GM23338 (cell line): ENCODE data around the gene SCGB3A1. TPM values are rescaled to one million over a fixed set of nuclear protein-coding genes. Genes with fewer than 3 reads are reported as not detected.
A peak's percentile ranks its signal among the peaks of the same experiment; 100 is the strongest.

Experiments used
- ATAC-seq: fragments of 200-7000 bp; cut with Tn5 transposase; 3 replicates; pipeline ENCODE4 v1.9.1; 2020
- DNase-seq: peaks from one replicate; pipeline ENCODE4 v3.0.0-alpha.2; 2015; ENCODE audit warnings: low spot score
- H2AFZ ChIP-seq: fragments of 200-600 bp; sonication (generic); 2 replicates; pipeline ENCODE4 v1.8.0; 2016; ENCODE audit warnings: antibody characterized with exemption, mild to moderate bottlenecking, moderate library complexity
- H3F3A ChIP-seq: fragments of 200-600 bp; sonication (generic); replicated peaks from 2 replicates; pipeline ENCODE4 v1.8.0; 2017; ENCODE audit warnings: antibody characterized with exemption, mixed run types, low read depth
- H3K27ac ChIP-seq: fragments of 200-600 bp; sonication (generic); 2 replicates; pipeline ENCODE4 v1.6.1; 2016; ENCODE audit warnings: low read depth
- H3K27me3 ChIP-seq: fragments of 200-600 bp; sonication (generic); 2 replicates; pipeline ENCODE4 v1.8.0; 2016; ENCODE audit warnings: mild to moderate bottlenecking, mixed run types, moderate library complexity; ENCODE audit not compliant: insufficient read depth
- H3K36me3 ChIP-seq: fragments of 200-600 bp; sonication (generic); 2 replicates; pipeline ENCODE4 v1.8.0; 2016; ENCODE audit warnings: mild to moderate bottlenecking; ENCODE audit not compliant: insufficient read depth
- H3K4me1 ChIP-seq: fragments of 200-600 bp; sonication (generic); 2 replicates; pipeline ENCODE4 v1.8.0; 2016; ENCODE audit warnings: mild to moderate bottlenecking, moderate library complexity; ENCODE audit not compliant: insufficient read depth
- H3K4me2 ChIP-seq: fragments of 200-600 bp; sonication (generic); 2 replicates; pipeline ENCODE4 v1.7.1; 2017; ENCODE audit warnings: mixed run types
- H3K4me3 ChIP-seq: fragments of 200-600 bp; sonication (generic); 2 replicates; pipeline ENCODE4 v1.6.1; 2016; ENCODE audit warnings: mixed run types
- H3K79me2 ChIP-seq: fragments of 200-600 bp; sonication (generic); replicated peaks from 2 replicates; pipeline ENCODE4 v1.8.0; 2017; ENCODE audit warnings: mild to moderate bottlenecking; ENCODE audit not compliant: insufficient read depth
- H3K9me2 ChIP-seq: fragments of 200-600 bp; sonication (generic); 2 replicates; pipeline ENCODE4 v1.8.0; 2017; ENCODE audit not compliant: insufficient read depth
- H4K20me1 ChIP-seq: fragments of 200-600 bp; sonication (generic); replicated peaks from 2 replicates; pipeline ENCODE4 v1.8.0; 2017; ENCODE audit warnings: mild to moderate bottlenecking; ENCODE audit not compliant: insufficient read depth
- H3K27ac Mint-ChIP-seq: 2 replicates; pipeline ENCODE4 v1.8.0; 2020; ENCODE audit warnings: inconsistent platforms, mild to moderate bottlenecking, moderate library complexity, mixed read lengths
- H3K27me3 Mint-ChIP-seq: 3 replicates; pipeline ENCODE4 v1.8.0; 2022; ENCODE audit warnings: low read depth, mild to moderate bottlenecking, moderate library complexity, mixed read lengths, inconsistent platforms; ENCODE audit not compliant: insufficient read depth, poor library complexity
- H3K36me3 Mint-ChIP-seq: 3 replicates; pipeline ENCODE4 v1.8.0; 2021; ENCODE audit warnings: low read depth, mild to moderate bottlenecking, inconsistent platforms, moderate library complexity, mixed read lengths
- H3K4me1 Mint-ChIP-seq: 3 replicates; pipeline ENCODE4 v1.8.0; 2020; ENCODE audit warnings: mild to moderate bottlenecking, inconsistent platforms, mixed read lengths
- H3K4me3 Mint-ChIP-seq: 3 replicates; pipeline ENCODE4 v1.8.0; 2021; ENCODE audit warnings: moderate library complexity, mild to moderate bottlenecking, inconsistent platforms, mixed read lengths
- H3K9me3 Mint-ChIP-seq: 3 replicates; pipeline ENCODE4 v1.8.0; 2020; ENCODE audit warnings: moderate library complexity, mild to moderate bottlenecking, inconsistent platforms, mixed read lengths
- POLR2AphosphoS5 ChIP-seq: IDR thresholded peaks from 2 replicates; pipeline ENCODE4 v1.6.1; 2016; ENCODE audit warnings: antibody characterized with exemption, low read depth
- STAT1 ChIP-seq: IDR thresholded peaks from one replicate; pipeline ENCODE4 v1.6.1; 2016; ENCODE audit warnings: antibody characterized with exemption; ENCODE audit not compliant: unreplicated experiment
- polyA plus RNA-seq: library from polyadenylated mRNA; unstranded; fragments of >200 nt; fragmentation: Nextera tagmentation; extraction: Ambion mirVana; gene quantifications from 2 replicates; pipeline ENCODE4 v1.2.1, GENCODE V29; 2016
- total RNA-seq: library from RNA; depleted of rRNA; stranded (reverse); fragments of >200 nt; shearing (Covaris generic); gene quantifications from 2 replicates; pipeline ENCODE4 v1.2.3, GENCODE V29; 2014; rRNA removed
- TF ChIP-seq, protein P1 (sequence below), 2 experiments: fragments of 200-600 bp in 1 of 2; sonication (generic) in 1 of 2; conservative IDR thresholded peaks; 2 replicates each; pipeline versions ENCODE4 v1.5.1 to v1.6.1; 2016 to 2017; ENCODE audit warnings: antibody characterized with exemption in 2 of 2, low read depth in 2 of 2, mild to moderate bottlenecking in 2 of 2, moderate library complexity in 1 of 2
- TF ChIP-seq, protein P2 (sequence below): IDR thresholded peaks from 2 replicates; pipeline ENCODE4 v1.6.1; 2016; ENCODE audit warnings: antibody characterized with exemption

SCGB3A1 gene
- total and polyA plus RNA-seq, 2 experiments from 2014 or later: not detected

DNA sequence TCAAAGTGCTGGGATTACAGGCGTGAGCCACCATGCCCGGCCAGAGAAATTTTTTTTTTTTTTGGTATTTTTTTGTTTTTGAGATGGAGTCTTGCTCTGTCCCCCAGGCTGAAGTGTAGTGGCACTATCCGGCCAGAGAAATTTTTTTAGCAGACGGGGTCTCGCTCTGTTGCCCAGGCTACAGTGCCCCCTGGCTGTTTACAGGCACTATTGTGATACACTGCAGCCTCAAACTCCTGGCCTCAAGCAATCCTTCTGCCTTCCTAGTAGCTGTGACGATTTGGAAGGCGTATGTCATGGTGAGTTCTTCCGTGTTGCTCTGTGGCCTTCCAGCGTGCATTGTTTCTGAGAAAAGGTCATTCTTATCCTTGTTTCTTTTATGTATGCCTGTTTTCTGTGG is 49.6 kb downstream of the SCGB3A1 start:
- Mint-ChIP-seq H3K9me3 (no peaks in the 10 kb centered on the region), H3K27me3 (peaks cover 2% of the 10 kb centered on the region)
- peak; percentile 52 for ATAC-seq

More for the DNA sequence above, 49.6 kb downstream of the SCGB3A1 start:
- H3K4me2 ChIP-seq: no peak overlapping the region
- Mint-ChIP-seq H3K36me3 (peaks cover 66% of the 10 kb centered on the region), H3K27ac (no peak overlapping the region), H3K4me1 (no peaks in the 10 kb centered on the region), H3K4me3 (no peak overlapping the region)
- TF ChIP-seq STAT1 (no peak), POLR2AphosphoS5 (no peak)
- TF ChIP-seq, protein P1, sequence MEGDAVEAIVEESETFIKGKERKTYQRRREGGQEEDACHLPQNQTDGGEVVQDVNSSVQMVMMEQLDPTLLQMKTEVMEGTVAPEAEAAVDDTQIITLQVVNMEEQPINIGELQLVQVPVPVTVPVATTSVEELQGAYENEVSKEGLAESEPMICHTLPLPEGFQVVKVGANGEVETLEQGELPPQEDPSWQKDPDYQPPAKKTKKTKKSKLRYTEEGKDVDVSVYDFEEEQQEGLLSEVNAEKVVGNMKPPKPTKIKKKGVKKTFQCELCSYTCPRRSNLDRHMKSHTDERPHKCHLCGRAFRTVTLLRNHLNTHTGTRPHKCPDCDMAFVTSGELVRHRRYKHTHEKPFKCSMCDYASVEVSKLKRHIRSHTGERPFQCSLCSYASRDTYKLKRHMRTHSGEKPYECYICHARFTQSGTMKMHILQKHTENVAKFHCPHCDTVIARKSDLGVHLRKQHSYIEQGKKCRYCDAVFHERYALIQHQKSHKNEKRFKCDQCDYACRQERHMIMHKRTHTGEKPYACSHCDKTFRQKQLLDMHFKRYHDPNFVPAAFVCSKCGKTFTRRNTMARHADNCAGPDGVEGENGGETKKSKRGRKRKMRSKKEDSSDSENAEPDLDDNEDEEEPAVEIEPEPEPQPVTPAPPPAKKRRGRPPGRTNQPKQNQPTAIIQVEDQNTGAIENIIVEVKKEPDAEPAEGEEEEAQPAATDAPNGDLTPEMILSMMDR (conservative IDR thresholded peaks at IDR 0.05; ENCODE audit: low read depth in 2 of 2): peak; percentile 34 to 46; a peak in 2 of 4 replicates
- TF ChIP-seq, protein P2, sequence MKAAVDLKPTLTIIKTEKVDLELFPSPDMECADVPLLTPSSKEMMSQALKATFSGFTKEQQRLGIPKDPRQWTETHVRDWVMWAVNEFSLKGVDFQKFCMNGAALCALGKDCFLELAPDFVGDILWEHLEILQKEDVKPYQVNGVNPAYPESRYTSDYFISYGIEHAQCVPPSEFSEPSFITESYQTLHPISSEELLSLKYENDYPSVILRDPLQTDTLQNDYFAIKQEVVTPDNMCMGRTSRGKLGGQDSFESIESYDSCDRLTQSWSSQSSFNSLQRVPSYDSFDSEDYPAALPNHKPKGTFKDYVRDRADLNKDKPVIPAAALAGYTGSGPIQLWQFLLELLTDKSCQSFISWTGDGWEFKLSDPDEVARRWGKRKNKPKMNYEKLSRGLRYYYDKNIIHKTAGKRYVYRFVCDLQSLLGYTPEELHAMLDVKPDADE: no peak
- H4K20me1 ChIP-seq: peaks cover 48% of the 10 kb centered on the region
- H2AFZ ChIP-seq: no peak overlapping the region
- DNase-seq: peak; percentile 33
- peaks cover 99% of the 10 kb centered on the region for H3K79me2 ChIP-seq
- no peaks in the 10 kb centered on the region for H3K27me3 ChIP-seq
- no peaks in the 10 kb centered on the region for H3K9me2 ChIP-seq
- H3K27ac ChIP-seq: no peak overlapping the region
- no peaks in the 10 kb centered on the region for H3K4me1 ChIP-seq
- H3K36me3 ChIP-seq: peaks cover 8% of the 10 kb centered on the region; the same call in 1 of the 2 replicates
- H3K4me3 ChIP-seq: no peak overlapping the region
- H3F3A ChIP-seq: no peaks in the 10 kb centered on the region

Other genes with a start within 250 kb of the SCGB3A1 start
- 103 and 120 TPM in 2 replicates for gene GFPT2, start 238.2 kb downstream of the SCGB3A1 start, total RNA-seq
- gene GFPT2, start 238.2 kb downstream of the SCGB3A1 start, polyA plus RNA-seq: 74.6 and 82.6 TPM in 2 replicates
- gene CNOT6, start 97.1 kb downstream of the SCGB3A1 start, total RNA-seq: 38.7 and 41.7 TPM in 2 replicates
- 11.4 and 14.6 TPM in 2 replicates for gene CNOT6, start 97.1 kb downstream of the SCGB3A1 start, polyA plus RNA-seq
- gene FLT4, start 58.1 kb upstream of the SCGB3A1 start, total RNA-seq: 13.8 and 17.3 TPM in 2 replicates
- gene FLT4, start 58.1 kb upstream of the SCGB3A1 start, polyA plus RNA-seq: 2.6 and 3.4 TPM in 2 replicates
- gene OR2Y1, start 148.6 kb upstream of the SCGB3A1 start, total RNA-seq: not detected in 2 replicates
- gene OR2Y1, start 148.6 kb upstream of the SCGB3A1 start, polyA plus RNA-seq: not detected in 2 replicates
- 81.4 and 97.5 TPM in 2 replicates for gene MGAT1, start 211.3 kb upstream of the SCGB3A1 start, total RNA-seq
- gene MGAT1, start 211.3 kb upstream of the SCGB3A1 start, polyA plus RNA-seq: 23.6 and 23.7 TPM in 2 replicates